Measurements from ENCODE around the gene EPB41L5. TPM values are rescaled to one million over a fixed set of nuclear protein-coding genes. Genes with fewer than 3 reads are reported as not detected.
"Not testable (repeated sequence)": the region's sequence is repeated elsewhere in the genome, so short reads cannot be mapped to it uniquely, and the experiment has no call there.

The EPB41L5 gene
- total RNA-seq, 1 donor, result 16.8 TPM

- no peak overlapping the region for H3K4me3 ChIP-seq (ENCODE audit: low read depth, low read length)
- DNase-seq (ENCODE audit: low read depth), result no peak
- TF ChIP-seq CTCF (IDR thresholded peaks at IDR 0.05; ENCODE audit: insufficient read depth, low read length), result no peak
These were observed 169.2 kb downstream of the EPB41L5 start for GRCh38 chr2:120182019-120182560.

GRCh38 chr2:120189189-120189588 lies 176.3 kb downstream of the EPB41L5 start:
- no peak for DNase-seq (ENCODE audit: low read depth)
- no peak for TF ChIP-seq CTCF (IDR thresholded peaks at IDR 0.05; ENCODE audit: insufficient read depth, low read length)
- no peak overlapping the region for H3K4me3 ChIP-seq (ENCODE audit: low read depth, low read length)

DNA sequence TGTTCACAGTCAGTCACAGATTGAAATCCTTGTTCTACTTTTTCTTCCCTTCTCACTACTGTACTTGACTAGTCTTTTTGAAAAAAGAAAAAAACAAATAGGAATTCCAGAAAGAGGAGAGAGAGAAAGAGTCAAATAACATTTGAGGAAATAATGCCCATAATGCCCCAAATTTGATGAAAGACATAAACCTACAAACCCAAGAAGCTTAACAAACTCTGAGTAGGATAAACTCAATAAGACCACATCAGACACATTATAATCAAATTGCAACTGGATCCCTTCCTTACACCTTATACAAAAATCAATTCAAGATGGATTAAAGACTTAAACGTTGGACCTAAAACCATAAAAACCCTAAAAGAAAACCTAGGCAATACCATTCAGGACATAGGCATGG lies 179.4 kb downstream of the EPB41L5 start:
- TF ChIP-seq CTCF (IDR thresholded peaks at IDR 0.05; ENCODE audit: insufficient read depth, low read length), result no peak
- DNase-seq (ENCODE audit: low read depth), result no peak
- no peak overlapping the region for H3K4me3 ChIP-seq (ENCODE audit: low read depth, low read length)

DNA sequence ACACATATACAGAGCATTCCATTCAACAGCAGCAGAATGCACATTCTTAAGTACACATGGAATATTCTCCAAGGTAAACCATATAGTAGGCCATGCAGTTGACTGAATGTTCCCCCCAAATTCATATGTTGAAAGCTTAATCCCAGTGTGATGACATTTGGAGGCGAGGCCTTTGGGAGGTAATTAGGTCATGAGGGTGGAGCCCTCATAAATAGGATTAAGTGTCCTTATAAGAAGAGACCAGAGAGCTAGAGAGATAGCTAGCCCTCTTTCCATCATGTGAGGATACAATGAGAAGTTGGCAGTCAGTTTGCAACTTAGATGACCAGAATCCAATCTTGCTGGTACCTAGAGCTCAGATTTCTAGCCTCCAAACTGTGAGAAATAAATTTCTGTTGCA lies 182.7 kb downstream of the EPB41L5 start:
- TF ChIP-seq CTCF (IDR thresholded peaks at IDR 0.05; ENCODE audit: insufficient read depth, low read length), result no peak
- no peak for DNase-seq (ENCODE audit: low read depth)
- H3K4me3 ChIP-seq (ENCODE audit: low read depth, low read length), result no peak overlapping the region

DNA sequence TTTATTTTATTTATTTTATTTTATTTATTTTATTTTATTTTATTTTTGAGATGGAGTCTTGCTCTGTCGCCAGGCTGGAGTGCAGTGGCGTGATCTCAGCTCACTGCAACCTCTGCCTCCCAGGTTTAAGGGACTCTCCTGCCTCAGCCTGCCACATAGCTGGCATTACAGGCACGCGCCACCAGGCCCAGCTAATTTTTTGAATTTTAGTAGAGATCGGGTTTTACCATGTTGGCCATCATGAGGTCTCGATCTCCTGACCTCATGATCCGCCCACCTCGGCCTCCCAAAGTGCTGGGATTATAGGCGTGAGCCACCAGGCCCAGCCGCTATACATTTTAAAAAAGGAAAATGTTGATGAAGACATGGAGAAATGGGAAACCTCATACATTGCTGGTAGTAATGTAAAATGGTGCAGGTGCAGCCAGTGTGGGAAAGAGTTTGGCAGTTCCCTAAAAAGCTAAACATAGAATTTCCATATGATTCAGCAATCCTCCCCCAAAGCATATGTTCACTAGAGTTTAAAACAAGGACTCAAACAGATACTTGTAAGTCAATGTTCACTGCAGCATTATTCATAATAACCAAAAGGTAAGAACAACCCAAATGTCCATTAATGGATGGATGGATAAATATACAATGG lies 187.1 kb downstream of the EPB41L5 start:
- DNase-seq (ENCODE audit: low read depth); H3K4me3 ChIP-seq (ENCODE audit: low read depth, low read length): not testable (repeated sequence)

DNA sequence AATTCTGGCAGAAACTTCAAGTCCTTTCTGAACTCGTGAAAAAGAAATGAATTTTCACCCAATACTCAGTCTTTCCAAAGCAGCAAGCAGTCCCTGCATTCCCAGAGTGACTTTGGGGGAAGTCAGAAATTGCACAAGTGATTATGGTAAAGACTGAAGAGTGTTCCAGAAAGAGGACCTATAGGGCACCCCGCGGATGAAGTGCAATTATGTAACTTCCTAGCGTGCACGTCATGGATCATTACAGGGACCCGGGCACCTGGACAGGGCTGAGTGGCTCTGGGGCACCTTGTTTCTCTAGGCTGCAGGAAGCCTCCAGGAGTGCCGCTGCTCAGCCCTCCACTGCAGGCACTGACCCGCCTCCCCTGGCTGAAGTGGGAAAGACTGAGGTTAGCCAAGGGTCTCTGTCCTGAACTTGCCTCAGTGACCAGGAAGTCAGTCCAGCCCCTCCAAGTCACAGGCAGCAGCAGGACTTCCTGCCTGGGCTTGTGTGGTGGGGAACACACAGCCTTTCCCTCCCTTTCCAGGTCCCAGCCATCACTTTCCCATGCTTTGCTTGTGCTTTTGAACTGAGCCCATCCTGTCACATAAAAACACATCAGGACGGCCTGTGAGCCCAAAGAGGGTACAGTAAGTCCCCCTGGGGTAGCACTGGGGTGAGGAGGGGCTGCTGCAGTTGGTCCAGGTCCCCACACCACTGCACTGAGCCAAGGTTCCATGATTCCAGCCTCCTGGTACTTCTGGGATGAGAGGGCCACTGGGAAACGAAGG lies 190.6 kb downstream of the EPB41L5 start:
- DNase-seq (ENCODE audit: low read depth), result peak; percentile 16
- no peak for TF ChIP-seq CTCF (IDR thresholded peaks at IDR 0.05; ENCODE audit: insufficient read depth, low read length)

DNA sequence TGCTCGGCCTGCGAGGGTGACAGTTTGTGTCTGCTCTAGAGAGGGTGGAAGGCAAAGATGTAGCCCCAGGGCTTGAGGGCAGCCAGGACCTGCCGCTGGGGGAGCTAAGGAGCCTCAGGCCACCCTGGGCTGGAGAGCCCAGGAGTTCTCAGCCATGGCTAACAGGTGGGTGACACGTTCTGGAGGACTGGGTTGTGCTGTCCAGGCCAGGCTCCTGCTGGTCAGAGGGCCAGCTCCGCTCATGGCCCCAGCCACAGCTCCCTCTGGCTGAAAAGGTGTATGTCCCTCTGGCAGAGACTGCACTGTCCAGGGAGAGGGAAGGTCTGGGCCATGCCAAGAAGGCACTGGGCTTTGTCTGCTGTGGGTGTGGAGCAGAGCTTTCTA lies 191.1 kb downstream of the EPB41L5 start:
- H3K4me3 ChIP-seq (ENCODE audit: low read depth, low read length), result no peak overlapping the region
- TF ChIP-seq CTCF (IDR thresholded peaks at IDR 0.05; ENCODE audit: insufficient read depth, low read length), result no peak
- DNase-seq (ENCODE audit: low read depth), result no peak

More for the DNA sequence above, 190.6 kb downstream of the EPB41L5 start:
- no peak overlapping the region for H3K4me3 ChIP-seq (ENCODE audit: low read depth, low read length)
